Transverse colon (tissue), 4 donors: Measurements from ENCODE around the gene NELFE. TPM values are rescaled to one million over a fixed set of nuclear protein-coding genes. Genes with fewer than 3 reads are reported as not detected.

Source experiments
- DNase-seq: peaks from one replicate; pipeline ENCODE4 v3.0.0-alpha.2; 2019
- H3K27ac ChIP-seq, 4 donors: fragments of 200-600 bp; sonication (generic); 2 replicates each; pipeline ENCODE4 v1.5.1; 2016 to 2018; ENCODE audit warnings: inconsistent platforms in 4 of 4
- H3K27me3 ChIP-seq: fragments of 200-600 bp; sonication (generic); 2 replicates; pipeline ENCODE4 v1.5.1; 2017; ENCODE audit warnings: inconsistent platforms
- H3K36me3 ChIP-seq, 4 donors: fragments of 200-600 bp; sonication (generic); 2 replicates each; pipeline ENCODE4 v1.5.1; 2017 to 2019; ENCODE audit warnings: inconsistent platforms in 4 of 4
- H3K4me1 ChIP-seq, 4 donors: fragments of 200-600 bp; sonication (generic); 2 replicates each; pipeline ENCODE4 v1.5.1; 2017 to 2020; ENCODE audit warnings: inconsistent platforms in 4 of 4
- H3K4me3 ChIP-seq, 4 donors: fragments of 200-600 bp; sonication (generic); 1 replicate in 1 of 4; 2 replicates in 3 of 4; pipeline versions ENCODE4 v1.5.1 to v1.6.1; 2017 to 2019; ENCODE audit warnings: inconsistent platforms in 4 of 4
- H3K9me3 ChIP-seq, 2 donors: fragments of 200-600 bp; sonication (generic); 2 replicates each; pipeline ENCODE4 v1.5.1; 2017 to 2019; ENCODE audit warnings: inconsistent platforms in 2 of 2
- CTCF ChIP-seq, 5 experiments: fragments of 200-600 bp in 3 of 5; fragments of 450-650 bp in 2 of 5; sonication (generic) in 3 of 5; IDR thresholded peaks; 1 replicate in 2 of 5; 2 replicates in 3 of 5; pipeline ENCODE4 v1.5.1; 2016 to 2017; ENCODE audit warnings: antibody characterized with exemption in 5 of 5, inconsistent platforms in 3 of 5, mild to moderate bottlenecking in 2 of 5, moderate library complexity in 1 of 5
- EP300 ChIP-seq: sonication (generic); formaldehyde crosslinking; IDR thresholded peaks from one replicate; pipeline ENCODE4 v1.6.1; 2017; ENCODE audit warnings: antibody characterized with exemption, low read depth
- POLR2A ChIP-seq: fragments of 450-650 bp; IDR thresholded peaks from one replicate; pipeline ENCODE4 v1.6.1; 2016; ENCODE audit warnings: antibody characterized with exemption, mild to moderate bottlenecking, moderate library complexity
- POLR2AphosphoS5 ChIP-seq, 3 donors: sonication (generic); formaldehyde crosslinking; IDR thresholded peaks; one replicate each; pipeline ENCODE4 v1.6.1; 2016; ENCODE audit warnings: antibody characterized with exemption in 3 of 3
- WGBS, 2 donors: methylation state at CpG; one replicate each; pipeline ENCODE4 v1.1.5; 2018; ENCODE audit warnings: low coverage in 1 of 2; 5-methylcytosine and 5-hydroxymethylcytosine counted together
- in situ Hi-C, 4 donors: fragments of 200-750 bp; cut with MboI; loops; one replicate each; pipeline versions ENCODE4 v1.15.0 to v1.15.1; 2017; ENCODE audit warnings: low sequenced_read_pairs in 3 of 4, low pct_ligation_motif_present in 1 of 4, low pct_unique_long_range_greater_than_20kb in 1 of 4
- intact Hi-C: fragments of 100-400 bp; cut with DNase I; formaldehyde crosslinking; loops from one replicate; pipeline ENCODE4 v1.15.1; 2023; ENCODE audit warnings: low total_unique reads
- total RNA-seq, 4 donors: library from RNA; depleted of rRNA; stranded (reverse); fragments of >200 nt; gene quantifications; one replicate each; pipeline ENCODE4 v1.1.0, GENCODE V29; 2016

NELFE gene
- total RNA-seq, 4 donors from 2014 or later, result 59.2 to 114 (median 88.0) TPM

GRCh38 chr6:31954511-31954910 is 4.3 kb downstream of the NELFE start:
- Histone ChIP-seq H3K4me3 (no peak overlapping the region), H3K36me3 (peaks cover 0 to 28% (median 15%) of the 10 kb centered on the region in 4 donors), H3K9me3 (no peaks in the 10 kb centered on the region), H3K27me3 (no peaks in the 10 kb centered on the region), H3K27ac (no peak overlapping the region), H3K4me1 (peaks cover 9 to 16% (median 13%) of the 10 kb centered on the region in 4 donors)
- in situ Hi-C loops (loop anchor here in 3 of 4 donors (10.0 to 25.0 kb wide), 3 partner anchors 50 to 280 kb away; partner anchors contain the start of gene ZBTB12 (in 1 of the 3)), intact Hi-C loops (loop anchor here (5.0 kb wide), 1 partner anchor 52 kb away; the partner anchor contains the start of gene ZBTB12)
- no peak for DNase-seq
- WGBS, 2 donors, result 96 to 98% methylated on average over 9 to 28 of the region's 28 CpGs
- TF ChIP-seq POLR2AphosphoS5 (IDR thresholded peaks at IDR 0.05) (no peak), EP300 (no peak), CTCF (IDR thresholded peaks at IDR 0.05) (no peak), POLR2A (no peak)

- WGBS, 2 donors, result 72% methylated on average over 5 of the region's 5 CpGs; no CpG with 5 or more reads in 1 of the 2 donors
- TF ChIP-seq CTCF (IDR thresholded peaks at IDR 0.05) (no peak), EP300 (no peak), POLR2A (no peak), POLR2AphosphoS5 (IDR thresholded peaks at IDR 0.05) (no peak)
These were observed 5.9 kb downstream of the NELFE start for GRCh38 chr6:31952890-31953289.

DNA sequence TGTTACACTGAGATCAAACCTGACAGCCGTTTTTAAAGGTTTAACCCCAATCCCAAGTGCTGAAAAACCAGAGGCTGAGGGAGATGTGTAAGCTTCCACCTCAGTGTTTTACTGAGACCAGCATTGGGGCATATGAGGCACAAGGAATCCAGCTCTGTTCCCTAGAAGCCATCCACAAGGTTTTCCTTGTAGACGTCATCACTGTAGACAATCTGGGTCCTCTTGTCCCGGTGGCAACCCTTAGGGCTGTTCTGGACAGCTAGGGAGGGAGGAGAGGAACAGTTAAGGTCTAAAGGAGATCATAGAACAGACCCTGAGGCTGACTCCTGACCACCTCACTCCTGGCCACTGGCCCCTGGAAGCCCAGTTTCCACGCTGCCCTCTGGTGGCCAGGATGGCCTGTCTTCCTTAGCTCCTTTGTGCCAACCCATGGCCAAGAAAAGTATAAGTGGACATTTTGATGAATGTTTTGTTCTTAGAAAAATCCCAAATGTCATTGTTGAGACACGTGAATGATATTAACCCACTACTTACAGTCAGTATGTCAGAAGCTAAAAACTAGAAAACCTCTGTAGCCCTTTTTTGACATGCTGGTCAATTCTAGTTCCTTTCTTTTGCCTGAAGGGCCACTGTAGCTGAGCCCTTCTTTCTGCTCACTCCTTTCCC is 6.5 kb downstream of the NELFE start:
- peak; percentile 61 for DNase-seq
- H3K36me3 ChIP-seq, result peaks cover 0 to 28% (median 15%) of the 10 kb centered on the region in 4 donors
- 56% methylated on average over 5 of the region's 5 CpGs; no CpG with 5 or more reads in 1 of the 2 donors for WGBS, 2 donors
- no peak overlapping the region for H3K4me3 ChIP-seq
- intact Hi-C loops, result loop anchor here (5.0 kb wide), 1 partner anchor 50 kb away; the partner anchor contains the start of gene ZBTB12
- no peaks in the 10 kb centered on the region for H3K9me3 ChIP-seq
- in situ Hi-C loops, result loop anchor here in 3 of 4 donors (10.0 to 25.0 kb wide), 3 partner anchors 47 to 277 kb away; partner anchors contain the start of gene ZBTB12 (in 1 of the 3)
- peak overlapping the region in 2 of 4 donors; percentile 47 to 54 for H3K27ac ChIP-seq
- peaks cover 0 to under 1% (median 0%) of the 10 kb centered on the region in 4 donors for H3K4me1 ChIP-seq
- TF ChIP-seq CTCF (IDR thresholded peaks at IDR 0.05) (peak; percentile 65 to 74 (median 72)), EP300 (no peak)
- no peaks in the 10 kb centered on the region for H3K27me3 ChIP-seq

More at GRCh38 chr6:31952890-31953289, 5.9 kb downstream of the NELFE start:
- H3K9me3 ChIP-seq, result no peaks in the 10 kb centered on the region
- no peaks in the 10 kb centered on the region for H3K27me3 ChIP-seq
- DNase-seq, result no peak
- in situ Hi-C loops (loop anchor here in 3 of 4 donors (10.0 to 25.0 kb wide), 3 partner anchors 48 to 278 kb away; partner anchors contain the start of gene ZBTB12 (in 1 of the 3)), intact Hi-C loops (loop anchor here (5.0 kb wide), 1 partner anchor 51 kb away; the partner anchor contains the start of gene ZBTB12)
- H3K4me1 ChIP-seq, result peaks cover 2 to 6% (median 4%) of the 10 kb centered on the region in 4 donors
- H3K36me3 ChIP-seq, result peaks cover 0 to 28% (median 15%) of the 10 kb centered on the region in 4 donors
- no peak overlapping the region for H3K4me3 ChIP-seq
- peak overlapping the region in 1 of 4 donors; percentile 47 for H3K27ac ChIP-seq

DNA sequence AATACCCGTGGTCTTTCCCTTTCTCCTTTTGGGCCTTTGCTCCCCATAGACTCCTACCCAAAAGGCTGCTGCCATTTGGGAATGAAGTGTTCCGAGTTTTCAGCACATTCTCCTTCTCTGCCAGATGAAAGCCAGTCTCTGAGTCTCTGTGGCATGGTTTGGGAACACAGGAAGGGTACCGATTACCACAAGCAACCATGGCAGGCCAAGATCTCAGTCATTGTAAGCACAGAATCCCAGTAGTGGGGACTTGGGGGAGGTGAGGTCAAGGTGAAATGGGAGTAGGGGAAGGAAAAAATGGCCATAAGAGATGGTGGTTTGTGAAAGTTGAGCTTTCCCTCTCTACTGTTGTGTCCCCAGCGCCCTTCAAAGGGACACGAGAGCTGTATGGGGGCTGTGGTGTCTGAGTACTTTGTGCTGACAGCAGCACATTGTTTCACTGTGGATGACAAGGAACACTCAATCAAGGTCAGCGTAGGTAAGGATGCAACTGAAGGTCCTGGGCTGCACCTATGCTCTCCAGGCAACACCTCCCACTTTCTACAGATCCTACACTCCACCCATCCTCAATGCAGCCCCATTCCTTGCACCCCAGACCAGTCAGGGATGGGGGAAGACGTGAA is 8.7 kb downstream of the NELFE start:
- WGBS, 2 donors, result 84 to 92% methylated on average over 6 to 7 of the region's 7 CpGs
- in situ Hi-C loops (loop anchor here in 3 of 4 donors (10.0 to 25.0 kb wide), 3 partner anchors 45 to 275 kb away; partner anchors contain the start of gene ZBTB12 (in 1 of the 3)), intact Hi-C loops (loop anchor here (5.0 kb wide), 1 partner anchor 48 kb away; the partner anchor contains the start of gene ZBTB12)
- no peak overlapping the region for H3K4me3 ChIP-seq
- H3K27me3 ChIP-seq, result no peaks in the 10 kb centered on the region
- H3K4me1 ChIP-seq, result peaks cover 7 to 18% (median 15%) of the 10 kb centered on the region in 4 donors
- no peak overlapping the region for H3K27ac ChIP-seq
- DNase-seq, result no peak
- H3K9me3 ChIP-seq, result no peaks in the 10 kb centered on the region
- peaks cover 0 to 23% (median 13%) of the 10 kb centered on the region in 4 donors for H3K36me3 ChIP-seq
- TF ChIP-seq CTCF (IDR thresholded peaks at IDR 0.05) (no peak), POLR2AphosphoS5 (IDR thresholded peaks at IDR 0.05) (no peak), POLR2A (no peak)
